GM18511 (cell line): Measurements from ENCODE around the gene KCNQ1OT1.

ENCODE experiments used
- ATAC-seq: cut with Tn5 transposase; IDR thresholded peaks from one replicate; pipeline ENCODE4 v1.9.1; 2021; ENCODE audit warnings: mild to moderate bottlenecking, moderate library complexity; ENCODE audit not compliant: unreplicated experiment

KCNQ1OT1 gene

DNA sequence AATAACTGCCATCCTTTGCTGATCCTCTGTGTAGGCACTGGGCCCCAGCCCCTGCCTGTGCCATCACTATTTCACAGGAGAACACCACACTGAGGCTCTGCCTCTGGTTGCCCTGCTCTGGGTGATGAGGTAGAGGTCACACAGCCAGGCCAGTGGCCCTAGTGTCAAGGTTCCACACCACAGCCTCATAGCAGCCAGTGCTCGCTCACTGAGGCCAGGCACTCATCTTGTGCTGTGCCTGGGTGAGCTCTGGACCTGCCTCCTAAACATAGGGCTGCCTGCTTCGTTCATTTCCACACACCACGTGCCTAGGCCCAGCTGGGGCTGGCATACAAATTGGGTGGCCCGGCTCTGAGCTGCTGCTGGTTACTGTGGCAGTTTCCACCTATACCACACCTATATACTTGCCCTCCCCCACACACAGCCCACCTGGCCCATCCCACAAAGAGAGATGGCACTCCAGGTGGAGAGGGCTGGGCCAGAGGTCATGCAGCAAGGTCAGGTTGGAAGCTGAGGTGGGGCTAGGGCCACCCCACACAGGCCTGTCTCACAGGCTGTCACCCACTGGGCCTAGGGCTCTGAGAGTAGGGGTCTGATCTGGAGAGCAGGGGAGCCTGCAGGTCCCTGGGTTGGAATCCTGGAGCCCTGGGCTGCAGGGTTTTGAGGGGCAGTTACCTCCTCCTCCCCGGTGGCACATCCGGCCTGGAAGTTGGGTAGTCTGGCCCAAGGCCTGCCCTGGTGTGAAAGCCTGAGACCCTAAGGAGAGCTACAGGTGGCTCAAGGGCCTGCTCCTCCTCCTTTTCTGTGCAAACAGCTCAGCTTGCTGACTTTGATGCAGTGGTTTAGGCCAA is 11.2 kb downstream of the KCNQ1OT1 start:
- no peak for ATAC-seq

GRCh38 chr11:2687782-2688191 is 12.0 kb downstream of the KCNQ1OT1 start:
- no peak for ATAC-seq

GRCh38 chr11:2687223-2687530 is 12.6 kb downstream of the KCNQ1OT1 start:
- no peak for ATAC-seq

DNA sequence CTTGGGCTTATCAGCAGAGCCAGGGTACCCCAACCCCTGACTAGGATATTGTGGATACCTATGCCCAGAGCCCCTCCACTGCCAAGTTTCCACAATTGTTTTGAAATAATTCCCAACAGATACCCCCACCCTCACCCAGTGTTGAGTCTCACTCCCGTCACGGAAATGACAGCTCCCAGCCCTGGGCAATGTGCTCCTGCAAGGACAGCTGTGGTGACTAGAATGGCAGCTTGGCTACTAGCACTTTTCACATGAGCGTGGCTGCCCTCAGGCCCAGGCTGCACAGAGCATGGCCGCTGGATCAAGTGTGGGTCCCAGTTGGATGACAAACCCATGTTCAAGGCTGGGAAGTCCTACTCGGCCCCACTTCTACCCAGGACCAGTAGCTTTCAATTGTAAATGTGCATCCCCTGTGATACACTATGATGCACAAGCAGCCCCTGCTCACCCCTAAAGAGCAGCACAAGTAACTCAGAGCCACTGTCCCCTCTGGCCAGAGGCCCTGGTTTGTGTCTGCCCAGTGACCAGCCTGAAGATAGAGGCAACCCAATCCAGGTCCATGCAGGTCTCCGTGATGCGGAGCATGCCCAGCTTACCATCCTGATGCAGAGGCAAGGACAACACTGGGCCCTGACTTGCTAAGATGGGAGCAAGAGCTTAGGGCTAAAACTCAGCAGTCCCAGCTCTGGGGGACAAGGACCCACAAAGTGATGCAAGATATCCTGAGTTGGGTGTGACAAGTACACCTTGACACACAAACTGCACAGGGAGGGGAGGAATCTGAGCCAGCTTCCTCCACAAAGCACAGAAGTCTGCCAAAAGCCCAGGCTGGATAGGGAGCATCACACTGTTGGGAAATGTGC is 13.2 kb downstream of the KCNQ1OT1 start:
- ATAC-seq: no peak

DNA sequence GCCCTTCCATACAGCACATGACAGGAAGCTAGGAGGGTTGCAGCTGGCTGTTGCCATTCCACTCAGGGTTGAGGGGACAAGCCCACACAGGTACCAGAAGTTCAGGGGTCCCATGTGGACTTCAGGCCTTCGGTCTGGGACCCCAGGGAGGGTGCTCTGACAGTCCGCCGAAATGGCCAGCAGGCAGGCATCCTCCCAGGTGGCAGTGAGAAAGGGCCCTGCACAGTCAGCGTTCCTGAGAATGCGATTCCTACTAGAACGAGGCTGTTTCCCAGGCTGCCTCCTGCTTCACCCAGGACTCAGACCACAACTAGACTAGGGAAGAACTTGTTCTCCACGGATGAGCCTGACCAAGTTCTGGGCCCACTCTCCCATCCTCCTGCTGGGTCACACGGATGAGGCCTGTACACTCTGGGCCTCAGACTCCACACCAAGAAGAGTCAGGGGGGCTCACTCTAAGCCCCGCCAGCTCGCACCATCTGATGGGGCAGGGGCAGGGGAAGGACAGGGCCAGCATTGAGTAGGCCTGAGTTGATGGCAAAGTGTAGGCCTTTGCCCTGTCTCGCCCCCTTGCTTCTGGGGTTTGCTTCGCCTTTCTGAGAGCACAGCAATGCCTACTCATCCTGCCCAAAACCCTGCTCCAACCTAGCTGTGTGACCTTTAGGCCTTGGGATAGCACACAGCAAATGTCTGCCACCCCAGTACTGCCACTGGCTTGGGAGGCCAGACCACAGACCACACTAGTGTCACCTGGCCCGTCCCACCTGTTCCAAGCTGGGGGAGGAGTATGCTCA is 14.0 kb downstream of the KCNQ1OT1 start:
- ATAC-seq: no peak

GRCh38 chr11:2685051-2685450 is 14.7 kb downstream of the KCNQ1OT1 start:
- no peak for ATAC-seq

DNA sequence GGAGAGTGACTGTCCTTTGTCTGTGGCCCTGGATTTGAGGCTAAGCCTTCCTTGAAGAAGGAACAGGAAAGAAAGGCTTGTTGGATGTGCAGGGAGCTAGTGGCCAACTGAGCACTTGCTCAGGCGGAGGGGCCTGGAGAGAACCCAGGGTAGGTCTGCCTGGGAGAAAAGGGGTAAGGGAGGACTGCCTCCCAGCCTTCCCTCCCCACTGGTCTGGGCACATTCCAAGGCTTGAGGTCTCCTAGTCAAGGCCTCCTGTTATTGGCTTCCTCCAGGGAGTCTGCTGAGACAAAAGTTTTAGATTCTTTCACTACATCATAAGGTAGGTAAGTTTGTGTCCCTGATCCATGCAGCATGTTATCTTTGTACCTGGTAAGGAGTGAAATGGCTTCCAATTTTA is 15.2 kb downstream of the KCNQ1OT1 start:
- ATAC-seq: no peak

DNA sequence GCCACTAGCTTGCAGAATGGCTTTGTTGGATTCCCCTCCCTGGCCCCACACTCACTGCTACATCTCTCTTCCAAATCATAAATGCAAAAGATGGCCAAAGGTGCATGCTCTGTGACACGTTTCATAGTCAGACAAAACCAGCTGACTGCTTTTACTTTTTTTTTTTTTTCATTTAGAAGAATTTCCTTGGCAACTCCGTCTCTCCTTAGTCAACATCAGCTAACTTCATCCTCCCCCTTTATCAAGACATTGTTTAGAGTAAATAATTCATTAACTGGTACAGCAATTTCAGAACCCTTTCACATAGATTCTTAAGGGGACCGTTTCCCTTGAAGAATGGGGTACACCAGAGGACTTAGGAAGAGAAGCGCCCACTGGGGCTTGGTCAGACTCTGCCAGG is 16.0 kb downstream of the KCNQ1OT1 start:
- ATAC-seq: no peak

GRCh38 chr11:2681408-2682145 is 18.2 kb downstream of the KCNQ1OT1 start:
- no peak for ATAC-seq

DNA sequence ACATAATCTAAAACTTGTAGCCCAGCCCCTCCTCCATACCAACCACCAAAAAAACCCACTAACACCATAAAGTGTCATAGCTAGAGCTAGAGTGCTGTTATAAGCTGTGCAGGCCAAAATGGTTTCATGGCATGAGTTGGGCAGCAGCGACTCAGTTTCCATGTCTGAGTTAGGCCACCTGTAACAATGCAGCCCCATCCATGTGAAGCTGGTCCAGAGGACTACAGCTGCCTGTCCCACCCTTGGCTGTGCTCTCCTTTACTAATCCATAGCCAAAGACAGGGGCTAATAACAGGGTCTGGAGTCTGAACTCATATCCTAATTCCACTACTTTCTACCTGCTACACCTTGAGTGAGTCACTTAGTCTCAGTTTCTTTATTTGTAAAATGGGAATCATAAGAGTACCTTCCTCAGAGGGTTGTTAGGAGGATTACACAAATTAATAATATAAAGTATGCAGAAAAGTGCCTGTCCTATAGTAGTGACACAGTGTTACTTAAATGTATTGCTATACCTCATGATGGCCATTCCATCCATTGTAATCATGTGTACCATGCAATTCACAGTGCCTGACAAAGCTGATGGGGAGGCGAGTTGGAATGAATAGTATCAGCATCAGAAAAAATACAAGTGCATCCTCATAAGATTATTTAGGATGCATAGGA is 20.6 kb downstream of the KCNQ1OT1 start:
- ATAC-seq: no peak

DNA sequence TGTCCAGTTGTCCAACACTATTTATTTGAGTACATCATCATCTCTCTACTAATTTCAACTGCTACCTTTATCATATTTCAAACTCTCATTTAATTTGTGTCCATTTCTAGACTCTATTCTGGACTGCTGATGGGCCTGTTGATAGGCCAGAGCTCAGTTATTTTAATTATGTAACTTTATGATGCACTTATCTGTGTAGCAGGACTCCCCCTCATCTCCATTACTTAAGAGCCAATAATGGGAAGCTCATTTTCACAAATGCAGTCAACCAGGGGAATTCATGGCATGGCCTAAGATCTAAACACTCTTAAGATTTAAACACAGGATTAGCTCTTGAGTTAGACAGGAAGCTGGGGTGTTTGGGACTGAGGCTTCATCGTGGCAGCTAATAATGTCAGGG is 21.4 kb downstream of the KCNQ1OT1 start:
- ATAC-seq: no peak

GRCh38 chr11:2677127-2677526 is 22.7 kb downstream of the KCNQ1OT1 start:
- peak; percentile 71 for ATAC-seq

- no peak for ATAC-seq
Observed at GRCh38 chr11:2675540-2675939, 24.3 kb downstream of the KCNQ1OT1 start.

DNA sequence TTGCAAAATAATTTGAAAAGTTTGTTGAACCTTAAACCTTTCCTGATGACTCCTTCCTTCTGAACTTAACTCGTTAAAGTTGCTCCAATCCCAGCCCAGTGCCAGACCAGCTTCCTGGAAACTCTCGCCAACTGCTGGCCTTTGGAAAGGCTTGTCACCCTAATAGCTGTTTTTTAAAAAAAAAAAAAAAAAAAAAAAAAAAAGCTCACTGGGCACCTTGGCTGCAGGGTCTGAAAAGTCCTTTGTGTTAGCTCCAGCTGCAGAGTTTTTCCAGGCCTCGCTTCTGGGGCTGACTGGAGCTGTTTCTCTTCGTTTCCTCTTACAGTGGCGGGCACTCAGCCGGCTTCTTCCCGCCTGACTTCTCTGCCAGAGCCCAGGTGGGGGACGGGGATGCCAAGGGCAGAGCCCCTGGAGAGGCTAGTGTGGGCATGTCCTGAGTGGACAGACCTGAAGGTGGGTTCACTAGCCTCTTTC is 25.1 kb downstream of the KCNQ1OT1 start:
- no peak for ATAC-seq

- no peak for ATAC-seq
Observed at GRCh38 chr11:2673871-2674471, 25.8 kb downstream of the KCNQ1OT1 start.

GRCh38 chr11:2673250-2673610 is 26.6 kb downstream of the KCNQ1OT1 start:
- no peak for ATAC-seq

- ATAC-seq: no peak
Observed at GRCh38 chr11:2672553-2673249, 27.1 kb downstream of the KCNQ1OT1 start.

- no peak for ATAC-seq
Observed at GRCh38 chr11:2671748-2672147, 28.0 kb downstream of the KCNQ1OT1 start.

GRCh38 chr11:2670541-2671100 is 29.2 kb downstream of the KCNQ1OT1 start:
- no peak for ATAC-seq
